ENCODE results near the gene ISL2. TPM values are rescaled to one million over a fixed set of nuclear protein-coding genes. Genes with fewer than 3 reads are reported as not detected.

The ISL2 gene
- total and polyA plus RNA-seq, 3 donors from 2014 or later = 0.88 to 4.2 (median 3.5) TPM

DNA sequence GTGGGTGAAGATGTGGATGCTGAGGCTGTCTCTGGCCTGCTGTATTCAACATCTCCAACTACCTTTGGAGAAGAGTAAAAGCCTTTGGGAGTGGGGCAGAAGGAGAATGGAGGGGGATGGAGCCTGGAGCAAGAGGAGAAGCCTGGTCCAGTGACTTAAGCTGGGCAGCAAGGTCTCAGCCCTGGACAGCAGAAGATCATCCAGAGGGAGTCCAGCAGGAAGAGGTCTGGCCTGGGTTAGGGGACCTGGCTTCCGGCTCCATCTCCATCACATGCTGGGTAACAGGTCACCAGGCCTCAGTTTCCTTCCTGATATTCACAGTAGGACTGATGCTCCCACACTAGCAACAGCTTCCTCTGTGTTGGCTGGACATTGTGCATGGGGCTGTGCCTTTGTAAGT lies 3.8 kb upstream of the ISL2 start:
- no peak overlapping the region for H3K4me3 ChIP-seq
- intact Hi-C loops (cut with DNase I; ENCODE audit: low total_unique reads) = no loop called here
- H3K36me3 ChIP-seq (ENCODE audit: low read depth, missing control alignments) = no peaks in the 10 kb centered on the region
- no peaks in the 10 kb centered on the region for H3K4me1 ChIP-seq
- H3K9me3 ChIP-seq = no peaks in the 10 kb centered on the region
- H3K27me3 ChIP-seq = peaks cover 3% of the 10 kb centered on the region
- TF ChIP-seq, protein P1, sequence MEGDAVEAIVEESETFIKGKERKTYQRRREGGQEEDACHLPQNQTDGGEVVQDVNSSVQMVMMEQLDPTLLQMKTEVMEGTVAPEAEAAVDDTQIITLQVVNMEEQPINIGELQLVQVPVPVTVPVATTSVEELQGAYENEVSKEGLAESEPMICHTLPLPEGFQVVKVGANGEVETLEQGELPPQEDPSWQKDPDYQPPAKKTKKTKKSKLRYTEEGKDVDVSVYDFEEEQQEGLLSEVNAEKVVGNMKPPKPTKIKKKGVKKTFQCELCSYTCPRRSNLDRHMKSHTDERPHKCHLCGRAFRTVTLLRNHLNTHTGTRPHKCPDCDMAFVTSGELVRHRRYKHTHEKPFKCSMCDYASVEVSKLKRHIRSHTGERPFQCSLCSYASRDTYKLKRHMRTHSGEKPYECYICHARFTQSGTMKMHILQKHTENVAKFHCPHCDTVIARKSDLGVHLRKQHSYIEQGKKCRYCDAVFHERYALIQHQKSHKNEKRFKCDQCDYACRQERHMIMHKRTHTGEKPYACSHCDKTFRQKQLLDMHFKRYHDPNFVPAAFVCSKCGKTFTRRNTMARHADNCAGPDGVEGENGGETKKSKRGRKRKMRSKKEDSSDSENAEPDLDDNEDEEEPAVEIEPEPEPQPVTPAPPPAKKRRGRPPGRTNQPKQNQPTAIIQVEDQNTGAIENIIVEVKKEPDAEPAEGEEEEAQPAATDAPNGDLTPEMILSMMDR (IDR thresholded peaks at IDR 0.05) = no peak
- TF ChIP-seq POLR2A (IDR thresholded peaks at IDR 0.05) = no peak
- H3K27ac ChIP-seq = no peak overlapping the region
- 100% methylated on average over 1 of the region's 1 CpG; no CpG with 5 or more reads in 1 of the 2 donors for WGBS, 2 donors
- DNase-seq = no peak

DNA sequence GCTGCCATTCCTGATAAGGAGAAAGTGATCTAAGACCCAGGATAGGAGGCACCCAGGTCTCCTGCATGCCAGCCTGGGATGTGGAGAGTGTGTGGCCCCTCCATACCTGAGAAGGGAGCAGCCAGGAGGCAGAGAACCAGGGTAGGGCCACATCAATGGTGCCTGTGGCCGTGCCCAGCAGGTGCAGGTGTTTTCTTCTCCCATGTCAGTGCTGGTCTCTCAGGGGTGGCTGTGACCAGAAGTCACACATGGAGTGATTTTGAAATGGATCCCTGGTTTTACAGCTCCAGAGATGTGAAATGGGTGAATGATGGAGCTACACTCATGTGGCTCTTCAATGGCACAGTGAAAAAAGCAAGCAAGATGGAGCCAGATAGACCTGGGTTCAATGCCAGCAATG lies 3.3 kb upstream of the ISL2 start:
- Histone ChIP-seq H3K36me3 (ENCODE audit: low read depth, missing control alignments) (no peaks in the 10 kb centered on the region), H3K9me3 (no peaks in the 10 kb centered on the region), H3K27ac (no peak overlapping the region), H3K27me3 (peaks cover 3% of the 10 kb centered on the region), H3K4me1 (no peaks in the 10 kb centered on the region), H3K4me3 (no peak overlapping the region)
- WGBS, 2 donors = 94 to 100% methylated on average over 1 of the region's 1 CpG
- no peak for TF ChIP-seq POLR2A (IDR thresholded peaks at IDR 0.05)
- TF ChIP-seq, protein P1 (IDR thresholded peaks at IDR 0.05) = no peak
- intact Hi-C loops (cut with DNase I; ENCODE audit: low total_unique reads) = no loop called here
- DNase-seq = no peak

DNA sequence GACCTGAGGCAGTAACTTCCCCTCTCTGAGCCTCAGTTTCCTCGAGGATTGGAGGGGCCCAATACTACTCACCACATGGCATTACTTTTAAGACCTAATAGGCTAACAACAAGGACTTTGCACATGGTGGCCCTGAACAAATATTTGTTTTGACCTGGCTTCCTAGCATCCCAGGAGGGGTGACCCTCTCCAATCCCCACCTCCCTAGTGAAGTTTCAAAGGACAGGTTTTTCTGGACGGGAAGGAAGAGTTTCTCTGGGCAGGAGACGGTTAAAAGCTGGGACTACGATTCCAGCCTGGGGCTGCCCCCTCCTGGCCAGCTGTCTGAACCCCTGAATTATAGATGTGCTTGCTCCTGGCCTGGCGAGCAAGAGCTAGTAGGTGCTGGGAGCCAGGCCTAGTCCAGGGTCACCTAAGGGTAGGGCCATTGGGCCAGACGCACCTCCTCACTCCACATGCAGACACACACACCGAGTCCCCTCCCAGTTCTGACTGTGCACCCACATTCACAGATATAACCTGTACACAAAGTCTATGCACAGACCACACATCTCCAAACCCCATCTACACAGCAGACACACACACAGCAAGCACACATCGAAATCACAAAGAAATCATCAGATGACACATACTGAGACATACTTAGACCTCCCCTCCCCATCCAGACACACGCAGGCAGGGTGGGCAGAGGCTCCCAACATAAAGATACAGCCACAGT lies 2.7 kb upstream of the ISL2 start:
- no peak for DNase-seq
- no peak overlapping the region for H3K27ac ChIP-seq
- WGBS, 2 donors = 50 to 55% methylated on average over 6 to 9 of the region's 9 CpGs
- TF ChIP-seq POLR2A (IDR thresholded peaks at IDR 0.05) = no peak
- TF ChIP-seq, protein P1 (IDR thresholded peaks at IDR 0.05) = no peak
- no peaks in the 10 kb centered on the region for H3K9me3 ChIP-seq
- no peaks in the 10 kb centered on the region for H3K36me3 ChIP-seq (ENCODE audit: low read depth, missing control alignments)
- H3K4me3 ChIP-seq = no peak overlapping the region
- no peaks in the 10 kb centered on the region for H3K4me1 ChIP-seq
- peaks cover 3% of the 10 kb centered on the region for H3K27me3 ChIP-seq
- intact Hi-C loops (cut with DNase I; ENCODE audit: low total_unique reads) = no loop called here

DNA sequence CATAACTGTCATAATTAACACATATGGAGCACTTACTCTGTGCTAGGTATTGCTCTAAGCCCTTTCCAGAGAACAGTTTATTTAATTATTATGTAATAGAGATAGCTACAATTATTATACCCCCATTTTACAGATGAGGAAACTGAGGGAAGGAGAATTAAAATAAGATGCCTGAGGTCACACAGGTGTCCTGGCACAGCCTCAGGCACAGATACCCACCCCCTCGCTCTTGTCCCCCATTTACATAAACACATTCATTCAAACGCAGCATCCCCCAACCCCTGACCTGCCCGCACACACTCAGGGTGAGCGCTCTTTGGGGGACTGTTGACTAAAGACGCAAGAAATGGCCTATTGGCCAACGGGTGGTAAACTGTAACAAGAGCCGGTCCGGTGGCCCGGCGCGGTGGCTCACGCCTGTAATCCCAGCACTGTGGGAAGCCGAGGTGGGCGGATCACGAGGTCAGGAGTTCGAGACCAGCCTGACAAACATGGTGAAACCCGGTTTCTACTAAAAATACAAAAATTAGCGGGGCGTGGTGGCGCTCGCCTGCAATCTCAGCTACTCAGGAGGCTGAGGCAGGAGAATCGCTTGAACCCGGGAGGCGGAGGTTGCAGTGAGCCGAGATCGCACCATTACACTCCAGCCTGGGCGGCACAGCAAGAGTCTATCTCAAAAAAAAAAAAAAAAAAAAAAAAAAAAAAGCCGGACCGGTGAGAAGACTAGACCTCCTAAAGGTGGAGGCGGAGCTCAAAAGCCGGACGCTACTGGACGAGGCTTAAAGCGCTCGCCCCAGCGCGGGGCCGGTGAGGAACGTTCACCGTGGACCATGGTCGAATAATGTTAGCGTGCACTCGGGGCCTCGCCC lies 1.9 kb upstream of the ISL2 start:
- H3K36me3 ChIP-seq (ENCODE audit: low read depth, missing control alignments) = no peaks in the 10 kb centered on the region
- DNase-seq = no peak
- H3K27me3 ChIP-seq = peaks cover 3% of the 10 kb centered on the region
- TF ChIP-seq POLR2A (IDR thresholded peaks at IDR 0.05) = no peak
- TF ChIP-seq, protein P1 (IDR thresholded peaks at IDR 0.05) = no peak
- 14 to 17% methylated on average over 39 to 44 of the region's 44 CpGs for WGBS, 2 donors
- intact Hi-C loops (cut with DNase I; ENCODE audit: low total_unique reads) = no loop called here
- H3K9me3 ChIP-seq = no peaks in the 10 kb centered on the region
- no peak overlapping the region for H3K4me3 ChIP-seq
- H3K27ac ChIP-seq = no peak overlapping the region
- peaks cover 3% of the 10 kb centered on the region for H3K4me1 ChIP-seq

Data from testis (tissue), 3 donors.